B cell (primary cell): ENCODE data around the gene DOCK1.

Experiments
- CTCF ChIP-seq: fragments of 200-600 bp; IDR thresholded peaks from one replicate; pipeline ENCODE4 v1.8.0; 2022; ENCODE audit warnings: antibody characterized with exemption, mild to moderate bottlenecking
- EZH2 ChIP-seq: IDR thresholded peaks from 2 replicates; pipeline ENCODE4 v1.6.1; 2012; ENCODE audit warnings: borderline replicate concordance, low read depth, mild to moderate bottlenecking, moderate library complexity, low read length; ENCODE audit not compliant: insufficient read depth, poor library complexity, severe bottlenecking

- TF ChIP-seq EZH2 = no peak
- TF ChIP-seq CTCF = no peak
Observed at GRCh38 chr10:127091354-127091753, 186.1 kb downstream of the DOCK1 start.
